ENCODE results near the gene AP1S1.

The AP1S1 gene

GRCh38 chr7:101159696-101160674 lies 5.7 kb downstream of the AP1S1 start:
- DNase-seq (ENCODE audit: low spot score) = no peak

- no peak for DNase-seq (ENCODE audit: low spot score)
Measured at GRCh38 chr7:101160910-101161309, 6.6 kb downstream of the AP1S1 start.

- no peak for DNase-seq (ENCODE audit: low spot score)
Measured at GRCh38 chr7:101161692-101162471, 7.6 kb downstream of the AP1S1 start.

- DNase-seq (ENCODE audit: low spot score) = peak; percentile 74
Measured at GRCh38 chr7:101162551-101163278, 8.4 kb downstream of the AP1S1 start.

GRCh38 chr7:101163279-101164070 lies 9.2 kb downstream of the AP1S1 start:
- DNase-seq (ENCODE audit: low spot score) = no peak

- peak; percentile 56 for DNase-seq (ENCODE audit: low spot score)
Measured at GRCh38 chr7:101164071-101164840, 10.0 kb downstream of the AP1S1 start.

- DNase-seq (ENCODE audit: low spot score) = peak; percentile 88
Measured at GRCh38 chr7:101165075-101165957, 11.0 kb downstream of the AP1S1 start, which contains the start of gene VGF. TSS of gene VGF (minus strand) at chr7:101165569. CDS start at chr7:101164843, 726 bp downstream.

GRCh38 chr7:101165958-101166647 lies 11.8 kb downstream of the AP1S1 start:
- DNase-seq (ENCODE audit: low spot score) = no peak

- DNase-seq (ENCODE audit: low spot score) = no peak
Measured at GRCh38 chr7:101166648-101166908, 12.3 kb downstream of the AP1S1 start.

GRCh38 chr7:101166909-101167644 lies 12.8 kb downstream of the AP1S1 start:
- DNase-seq (ENCODE audit: low spot score) = peak; percentile 29

GRCh38 chr7:101167645-101168411 lies 13.6 kb downstream of the AP1S1 start:
- no peak for DNase-seq (ENCODE audit: low spot score)

- DNase-seq (ENCODE audit: low spot score) = no peak
Measured at GRCh38 chr7:101168412-101169049, 14.3 kb downstream of the AP1S1 start.

GRCh38 chr7:101169110-101169837 lies 15.0 kb downstream of the AP1S1 start:
- no peak for DNase-seq (ENCODE audit: low spot score)

GRCh38 chr7:101169838-101170551 lies 15.7 kb downstream of the AP1S1 start:
- peak; percentile 61 for DNase-seq (ENCODE audit: low spot score)

GRCh38 chr7:101170617-101171441 lies 16.6 kb downstream of the AP1S1 start:
- no peak for DNase-seq (ENCODE audit: low spot score)
